IMR-90 (cell line): ENCODE measurements around the gene CA7. TPM values are rescaled to one million over a fixed set of nuclear protein-coding genes. Genes with fewer than 3 reads are reported as not detected.

Experiments used
- ATAC-seq: fragments of 200-7000 bp; cut with Tn5 transposase; 2 replicates; pipeline ENCODE4 v1.9.1; 2020; ENCODE audit warnings: low read depth, mild to moderate bottlenecking, moderate library complexity
- BruUV-seq: library from RNA; stranded (reverse); fragments of 400-500 nt; replicated peaks from 2 replicates; lab custom pipeline; 2021; lab: Mats Ljungman, UMichigan
- CTCF ChIA-PET: fragments of 300-600 bp; formaldehyde crosslinking; extraction: SDS; loops from one replicate; lab custom pipeline; 2021; ENCODE audit warnings: antibody characterized with exemption; lab: Yijun Ruan, JAX
- POLR2A ChIA-PET: fragments of 300-600 bp; sonication (Branson Sonifier 250); formaldehyde crosslinking; loops from one replicate; lab custom pipeline; 2022; ENCODE audit warnings: antibody characterized with exemption; ENCODE audit not compliant: unreplicated experiment; lab: Charles Lee
- DNase-seq: peaks from one replicate; pipeline ENCODE4 v3.0.0; 2013
- H2AFZ ChIP-seq: replicated peaks from 2 replicates; pipeline ENCODE3; 2013; ENCODE audit warnings: low read length, mild to moderate bottlenecking; ENCODE audit not compliant: poor library complexity
- H2AK5ac ChIP-seq: 2 replicates; pipeline ENCODE4 v1.6.1; 2013; ENCODE audit warnings: low read depth, low read length, inconsistent platforms
- H2AK9ac ChIP-seq: replicated peaks from 2 replicates; pipeline ENCODE3; 2013; ENCODE audit warnings: mild to moderate bottlenecking, low read depth, low read length, moderate library complexity; ENCODE audit not compliant: poor library complexity
- H2BK120ac ChIP-seq: 2 replicates; pipeline ENCODE4 v1.6.1; 2013; ENCODE audit warnings: low read depth, low read length, inconsistent platforms
- H2BK15ac ChIP-seq: 3 replicates; pipeline ENCODE4 v1.6.1; 2013; ENCODE audit warnings: low read depth, low read length, inconsistent platforms
- H2BK20ac ChIP-seq: 2 replicates; pipeline ENCODE4 v1.6.1; 2013; ENCODE audit warnings: low read depth, mild to moderate bottlenecking, inconsistent platforms, low read length, moderate library complexity
- H2BK5ac ChIP-seq: 2 replicates; pipeline ENCODE4 v1.6.1; 2013; ENCODE audit warnings: mild to moderate bottlenecking, low read depth, low read length, inconsistent platforms; ENCODE audit not compliant: poor library complexity, severe bottlenecking
- H3K14ac ChIP-seq: replicated peaks from 2 replicates; pipeline ENCODE4 v1.6.1; 2013; ENCODE audit warnings: low read depth, low read length, inconsistent platforms
- H3K18ac ChIP-seq: 2 replicates; pipeline ENCODE4 v1.6.1; 2013; ENCODE audit warnings: low read depth, low read length, control low read depth
- H3K23ac ChIP-seq: 2 replicates; pipeline ENCODE4 v1.6.1; 2013; ENCODE audit warnings: low read depth, low read length, inconsistent platforms
- H3K27ac ChIP-seq: 2 replicates; pipeline ENCODE4 v1.5.1; 2013; ENCODE audit warnings: mild to moderate bottlenecking, control low read depth, low read length; ENCODE audit not compliant: insufficient read depth
- H3K27me3 ChIP-seq: 2 replicates; pipeline ENCODE4 v1.6.1; 2013; ENCODE audit warnings: low read length; ENCODE audit not compliant: control insufficient read depth, insufficient read depth
- H3K36me3 ChIP-seq: 2 replicates; pipeline ENCODE4 v1.6.1; 2013; ENCODE audit warnings: low read length, mixed read lengths; ENCODE audit not compliant: control insufficient read depth, insufficient read depth
- H3K4ac ChIP-seq: 2 replicates; pipeline ENCODE4 v1.6.1; 2013; ENCODE audit warnings: low read depth, low read length, inconsistent platforms
- H3K4me1 ChIP-seq: 2 replicates; pipeline ENCODE4 v1.6.1; 2013; ENCODE audit warnings: low read length, mixed read lengths; ENCODE audit not compliant: control insufficient read depth, insufficient read depth
- H3K4me2 ChIP-seq: 2 replicates; pipeline ENCODE4 v1.6.1; 2013; ENCODE audit warnings: low read depth, mild to moderate bottlenecking, control low read depth, low read length, moderate library complexity
- H3K4me3 ChIP-seq: 2 replicates; pipeline ENCODE4 v1.5.1; 2013; ENCODE audit warnings: low read depth, mild to moderate bottlenecking, control low read depth, low read length, moderate library complexity; ENCODE audit not compliant: insufficient read depth
- H3K56ac ChIP-seq: 2 replicates; pipeline ENCODE4 v1.6.1; 2013; ENCODE audit warnings: low read length, inconsistent platforms; ENCODE audit not compliant: insufficient read depth; ENCODE audit errors: extremely low read depth
- H3K79me1 ChIP-seq, 2 experiments: 2 replicates each; pipeline ENCODE4 v1.6.1; 2013; ENCODE audit warnings: low read length in 2 of 2, inconsistent platforms in 1 of 2, low read depth in 1 of 2
- H3K9ac ChIP-seq: 2 replicates; pipeline ENCODE4 v1.6.1; 2013; ENCODE audit warnings: low read depth, low read length, control low read depth
- H3K9me1 ChIP-seq: 2 replicates; pipeline ENCODE4 v1.6.1; 2013; ENCODE audit warnings: low read length, inconsistent platforms; ENCODE audit not compliant: insufficient read depth
- H3K9me3 ChIP-seq: 2 replicates; pipeline ENCODE4 v1.6.1; 2013; ENCODE audit warnings: low read length; ENCODE audit not compliant: control insufficient read depth, insufficient read depth
- H4K20me1 ChIP-seq: 2 replicates; pipeline ENCODE4 v1.6.1; 2013; ENCODE audit warnings: low read length, inconsistent platforms; ENCODE audit not compliant: insufficient read depth
- H4K5ac ChIP-seq: 2 replicates; pipeline ENCODE4 v1.6.1; 2013; ENCODE audit warnings: mild to moderate bottlenecking, low read depth, low read length, control low read depth
- H4K8ac ChIP-seq, 2 experiments: 2 replicates each; pipeline ENCODE4 v1.6.1; 2013; ENCODE audit warnings: low read depth in 2 of 2, low read length in 2 of 2, control low read depth in 1 of 2, inconsistent platforms in 1 of 2
- H4K91ac ChIP-seq: 2 replicates; pipeline ENCODE4 v1.6.1; 2013; ENCODE audit warnings: low read depth, low read length, inconsistent platforms; ENCODE audit not compliant: insufficient read depth
- BHLHE40 ChIP-seq: fragments of 150-350 bp; IDR thresholded peaks from 2 replicates; pipeline ENCODE4 v1.6.1; 2016; ENCODE audit warnings: mild to moderate bottlenecking, low read depth, low read length
- CEBPB ChIP-seq: IDR thresholded peaks from 2 replicates; pipeline ENCODE4 v1.6.1; 2012; ENCODE audit warnings: low read depth, low read length, improper control_type of control experiment
- CHD1 ChIP-seq: IDR thresholded peaks from 2 replicates; pipeline ENCODE4 v1.6.1; 2012; ENCODE audit warnings: low read depth, low read length, improper control_type of control experiment
- FOS ChIP-seq: fragments of 150-350 bp; IDR thresholded peaks from 2 replicates; pipeline ENCODE4 v1.6.1; 2016; ENCODE audit warnings: low read depth, low read length
- MAFK ChIP-seq: IDR thresholded peaks from 2 replicates; pipeline ENCODE4 v1.6.1; 2012; ENCODE audit warnings: low read depth, low read length, improper control_type of control experiment
- MAZ ChIP-seq: IDR thresholded peaks from 2 replicates; pipeline ENCODE4 v1.6.1; 2012; ENCODE audit warnings: low read depth, mild to moderate bottlenecking, low read length, improper control_type of control experiment, moderate library complexity, borderline replicate concordance
- MXI1 ChIP-seq: IDR thresholded peaks from 2 replicates; pipeline ENCODE4 v1.6.1; 2012; ENCODE audit warnings: low read depth, mild to moderate bottlenecking, low read length, moderate library complexity, borderline replicate concordance
- NFE2L2 ChIP-seq: fragments of 150-350 bp; IDR thresholded peaks from 2 replicates; pipeline ENCODE4 v1.6.1; 2016; ENCODE audit warnings: low read depth, mild to moderate bottlenecking, low read length
- POLR2A ChIP-seq: IDR thresholded peaks from 2 replicates; pipeline ENCODE4 v1.6.1; 2012; ENCODE audit warnings: mild to moderate bottlenecking, low read depth, low read length
- RAD21 ChIP-seq: IDR thresholded peaks from 2 replicates; pipeline ENCODE4 v1.6.1; 2012; ENCODE audit warnings: low read length, improper control_type of control experiment
- RCOR1 ChIP-seq: IDR thresholded peaks from 2 replicates; pipeline ENCODE4 v1.6.1; 2012; ENCODE audit warnings: mild to moderate bottlenecking, low read length, improper control_type of control experiment; ENCODE audit not compliant: insufficient replicate concordance
- RFX5 ChIP-seq: IDR thresholded peaks from 2 replicates; pipeline ENCODE4 v1.8.0; 2012; ENCODE audit warnings: low read depth, mild to moderate bottlenecking, low read length, moderate library complexity
- SMC3 ChIP-seq: fragments of 150-350 bp; IDR thresholded peaks from 2 replicates; pipeline ENCODE4 v1.6.1; 2016; ENCODE audit warnings: low read depth, mild to moderate bottlenecking, antibody characterized with exemption, low read length, moderate library complexity
- WGBS, 2 experiments: methylation state at CpG; one replicate each; pipeline versions ENCODE4 v1.1.5 to v1.1.7; 2013; ENCODE audit warnings: missing lambda C conversion rate in 2 of 2; ENCODE audit not compliant: insufficient read length in 1 of 2; ENCODE audit errors: extremely low coverage in 2 of 2; 5-methylcytosine and 5-hydroxymethylcytosine counted together
- dilution Hi-C: fragments of 300-500 bp; cut with HindIII; formaldehyde crosslinking; loops from one replicate; pipeline ENCODE4 v1.14.3; 2018; ENCODE audit warnings: low sequenced_read_pairs; ENCODE audit not compliant: unreplicated experiment
- in situ Hi-C: fragments of 300-500 bp; cut with MboI; formaldehyde crosslinking; loops from 3 replicates; pipeline ENCODE4 v1.14.3; 2019; ENCODE audit warnings: low sequenced_read_pairs, inconsistent platforms, mixed read lengths
- intact Hi-C: fragments of 100-400 bp; cut with micrococcal nuclease; formaldehyde crosslinking; loops from 2 replicates; pipeline ENCODE4 v1.10.0; 2022
- polyA plus RNA-seq, 3 experiments: library from polyadenylated mRNA; depleted of rRNA; stranded (reverse); fragments of >200 nt; gene quantifications; 2 replicates each; pipeline ENCODE4 v1.2.3, GENCODE V29; 2012; ENCODE audit warnings: low replicate concordance in 1 of 3
- total RNA-seq: library from RNA; depleted of rRNA; stranded (reverse); fragments of >200 nt; gene quantifications from 2 replicates; pipeline ENCODE4 v1.2.3, GENCODE V29; 2012
- TF ChIP-seq, protein P1 (sequence below): fragments of 150-350 bp; IDR thresholded peaks from 2 replicates; pipeline ENCODE4 v1.6.1; 2016; ENCODE audit warnings: low read depth, mild to moderate bottlenecking, low read length, moderate library complexity, borderline replicate concordance
- TF ChIP-seq, protein P2 (sequence below): fragments of 150-350 bp; IDR thresholded peaks from 2 replicates; pipeline ENCODE4 v1.6.1; 2017; ENCODE audit warnings: mild to moderate bottlenecking, antibody characterized with exemption, low read length, low read depth
- TF ChIP-seq, protein P3 (sequence below): conservative IDR thresholded peaks from 2 replicates; pipeline ENCODE4 v1.5.1; 2012; ENCODE audit warnings: mild to moderate bottlenecking, low read depth, low read length, improper control_type of control experiment

The CA7 gene
- total and polyA plus RNA-seq, 2 of the 4 experiments (the other 2 are of a cell fraction), result not detected

DNA sequence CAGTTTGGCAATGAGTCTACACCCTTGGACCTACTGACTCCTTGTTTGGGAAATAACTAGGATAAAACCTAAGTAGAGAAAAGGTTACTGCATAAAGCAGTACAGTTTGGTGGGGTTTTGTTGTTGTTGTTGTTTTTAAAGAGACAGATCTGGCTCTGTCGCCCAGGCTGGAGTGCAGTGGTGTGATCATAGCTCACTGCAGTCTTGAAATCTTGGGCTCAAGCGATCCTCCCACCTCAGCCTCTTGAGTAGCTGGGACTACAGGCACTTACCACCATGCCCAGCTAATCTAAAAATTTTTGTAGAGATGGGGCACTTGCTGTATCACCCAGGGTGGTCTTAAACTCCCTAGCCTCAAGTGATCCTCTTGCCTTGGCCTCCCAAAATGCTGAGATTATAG is 37.3 kb downstream of the CA7 start:
- no peak for DNase-seq
- POLR2A ChIA-PET, result no interaction called here
- Histone ChIP-seq H3K4me3 (peak overlapping the region; percentile 79), H3K27ac (no peak overlapping the region), H2BK20ac (no peak overlapping the region), H3K56ac (no peak overlapping the region), H3K18ac (no peak overlapping the region), H4K8ac (no peak overlapping the region), H3K9ac (0 out of 2 replicates have a peak overlapping the region, but pooled peaks have one; percentile 53), H2AK5ac (peak overlapping the region; percentile 58; the same call in 1 of the 2 replicates), H2AK9ac (no peak overlapping the region), H2BK15ac (no peak overlapping the region), H4K91ac (no peak overlapping the region), H3K79me1 (peaks cover 15 to 44% of the 10 kb centered on the region in 2 experiments), H3K14ac (no peak overlapping the region; the same call in 1 of the 2 replicates), H4K20me1 (peaks cover 7% of the 10 kb centered on the region; the same call in 1 of the 2 replicates), H3K36me3 (peaks cover 14% of the 10 kb centered on the region), H3K27me3 (no peaks in the 10 kb centered on the region), H2AFZ (no peak overlapping the region), H3K9me1 (peaks cover 13% of the 10 kb centered on the region), H3K4ac (no peak overlapping the region), H2BK120ac (no peak overlapping the region), H3K23ac (peak overlapping the region; percentile 70; the same call in 1 of the 2 replicates), H3K4me1 (peaks cover 15% of the 10 kb centered on the region), H2BK5ac (no peak overlapping the region), H3K4me2 (peak overlapping the region; percentile 88), H3K9me3 (no peaks in the 10 kb centered on the region), H4K5ac (no peak overlapping the region)
- intact Hi-C loops (no loop called here), in situ Hi-C loops (no loop called here), dilution Hi-C loops (no loop called here)
- CTCF ChIA-PET, result interaction anchor here (0.7 to 1.2 kb wide), 2 partner anchors 14 to 111 kb away, joined by 5 to 9 read pairs; no protein-coding TSS in a partner anchor
- WGBS, 2 experiments, result no CpG with 5 or more reads among the region's 2 CpGs
- no TSS peak for BruUV-seq
- TF ChIP-seq, protein P1, sequence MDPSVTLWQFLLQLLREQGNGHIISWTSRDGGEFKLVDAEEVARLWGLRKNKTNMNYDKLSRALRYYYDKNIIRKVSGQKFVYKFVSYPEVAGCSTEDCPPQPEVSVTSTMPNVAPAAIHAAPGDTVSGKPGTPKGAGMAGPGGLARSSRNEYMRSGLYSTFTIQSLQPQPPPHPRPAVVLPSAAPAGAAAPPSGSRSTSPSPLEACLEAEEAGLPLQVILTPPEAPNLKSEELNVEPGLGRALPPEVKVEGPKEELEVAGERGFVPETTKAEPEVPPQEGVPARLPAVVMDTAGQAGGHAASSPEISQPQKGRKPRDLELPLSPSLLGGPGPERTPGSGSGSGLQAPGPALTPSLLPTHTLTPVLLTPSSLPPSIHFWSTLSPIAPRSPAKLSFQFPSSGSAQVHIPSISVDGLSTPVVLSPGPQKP, result no peak
- no peak for TF ChIP-seq MAFK
- no peak for TF ChIP-seq MAZ
- no peak for TF ChIP-seq FOS
- TF ChIP-seq, protein P2, sequence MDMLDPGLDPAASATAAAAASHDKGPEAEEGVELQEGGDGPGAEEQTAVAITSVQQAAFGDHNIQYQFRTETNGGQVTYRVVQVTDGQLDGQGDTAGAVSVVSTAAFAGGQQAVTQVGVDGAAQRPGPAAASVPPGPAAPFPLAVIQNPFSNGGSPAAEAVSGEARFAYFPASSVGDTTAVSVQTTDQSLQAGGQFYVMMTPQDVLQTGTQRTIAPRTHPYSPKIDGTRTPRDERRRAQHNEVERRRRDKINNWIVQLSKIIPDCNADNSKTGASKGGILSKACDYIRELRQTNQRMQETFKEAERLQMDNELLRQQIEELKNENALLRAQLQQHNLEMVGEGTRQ, result no peak
- no peak for TF ChIP-seq RFX5
- TF ChIP-seq SMC3, result no peak
- TF ChIP-seq, protein P3, sequence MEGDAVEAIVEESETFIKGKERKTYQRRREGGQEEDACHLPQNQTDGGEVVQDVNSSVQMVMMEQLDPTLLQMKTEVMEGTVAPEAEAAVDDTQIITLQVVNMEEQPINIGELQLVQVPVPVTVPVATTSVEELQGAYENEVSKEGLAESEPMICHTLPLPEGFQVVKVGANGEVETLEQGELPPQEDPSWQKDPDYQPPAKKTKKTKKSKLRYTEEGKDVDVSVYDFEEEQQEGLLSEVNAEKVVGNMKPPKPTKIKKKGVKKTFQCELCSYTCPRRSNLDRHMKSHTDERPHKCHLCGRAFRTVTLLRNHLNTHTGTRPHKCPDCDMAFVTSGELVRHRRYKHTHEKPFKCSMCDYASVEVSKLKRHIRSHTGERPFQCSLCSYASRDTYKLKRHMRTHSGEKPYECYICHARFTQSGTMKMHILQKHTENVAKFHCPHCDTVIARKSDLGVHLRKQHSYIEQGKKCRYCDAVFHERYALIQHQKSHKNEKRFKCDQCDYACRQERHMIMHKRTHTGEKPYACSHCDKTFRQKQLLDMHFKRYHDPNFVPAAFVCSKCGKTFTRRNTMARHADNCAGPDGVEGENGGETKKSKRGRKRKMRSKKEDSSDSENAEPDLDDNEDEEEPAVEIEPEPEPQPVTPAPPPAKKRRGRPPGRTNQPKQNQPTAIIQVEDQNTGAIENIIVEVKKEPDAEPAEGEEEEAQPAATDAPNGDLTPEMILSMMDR, result no peak
- TF ChIP-seq RAD21, result no peak
- TF ChIP-seq POLR2A, result no peak
- TF ChIP-seq BHLHE40, result no peak
- TF ChIP-seq RCOR1, result no peak
- TF ChIP-seq NFE2L2, result no peak
- TF ChIP-seq CEBPB, result no peak
- TF ChIP-seq MXI1, result no peak
- TF ChIP-seq CHD1, result no peak
- ATAC-seq, result no peak
